ENCODE data around the gene INO80.

The INO80 gene

DNA sequence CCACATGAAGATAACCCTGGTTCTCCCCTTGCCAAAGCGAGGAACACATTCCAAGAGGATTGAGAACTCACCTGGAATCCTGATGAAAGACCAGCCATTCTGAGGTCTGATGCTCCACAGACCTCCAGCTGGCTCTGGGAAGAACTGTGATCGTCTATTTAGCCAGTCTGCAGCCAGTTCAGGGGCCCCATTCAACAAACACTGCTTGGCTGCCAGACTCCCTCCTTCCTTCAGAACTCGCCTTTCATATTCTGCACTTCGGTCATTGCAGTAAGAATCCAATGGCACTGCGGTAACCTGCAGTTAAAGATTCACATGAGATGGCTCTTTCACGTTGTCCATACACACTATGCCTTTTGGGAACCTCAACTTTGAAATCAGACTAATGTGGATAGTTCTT, 95.3 kb downstream of the INO80 start:
- TF ChIP-seq, protein P1, sequence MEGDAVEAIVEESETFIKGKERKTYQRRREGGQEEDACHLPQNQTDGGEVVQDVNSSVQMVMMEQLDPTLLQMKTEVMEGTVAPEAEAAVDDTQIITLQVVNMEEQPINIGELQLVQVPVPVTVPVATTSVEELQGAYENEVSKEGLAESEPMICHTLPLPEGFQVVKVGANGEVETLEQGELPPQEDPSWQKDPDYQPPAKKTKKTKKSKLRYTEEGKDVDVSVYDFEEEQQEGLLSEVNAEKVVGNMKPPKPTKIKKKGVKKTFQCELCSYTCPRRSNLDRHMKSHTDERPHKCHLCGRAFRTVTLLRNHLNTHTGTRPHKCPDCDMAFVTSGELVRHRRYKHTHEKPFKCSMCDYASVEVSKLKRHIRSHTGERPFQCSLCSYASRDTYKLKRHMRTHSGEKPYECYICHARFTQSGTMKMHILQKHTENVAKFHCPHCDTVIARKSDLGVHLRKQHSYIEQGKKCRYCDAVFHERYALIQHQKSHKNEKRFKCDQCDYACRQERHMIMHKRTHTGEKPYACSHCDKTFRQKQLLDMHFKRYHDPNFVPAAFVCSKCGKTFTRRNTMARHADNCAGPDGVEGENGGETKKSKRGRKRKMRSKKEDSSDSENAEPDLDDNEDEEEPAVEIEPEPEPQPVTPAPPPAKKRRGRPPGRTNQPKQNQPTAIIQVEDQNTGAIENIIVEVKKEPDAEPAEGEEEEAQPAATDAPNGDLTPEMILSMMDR (IDR thresholded peaks at IDR 0.05; ENCODE audit: low read depth, low read length, missing control alignments) = no peak
- no peak for DNase-seq (ENCODE audit: low read depth)
- H3K4me3 ChIP-seq (ENCODE audit: low read depth, low read length) = no peak overlapping the region

DNA sequence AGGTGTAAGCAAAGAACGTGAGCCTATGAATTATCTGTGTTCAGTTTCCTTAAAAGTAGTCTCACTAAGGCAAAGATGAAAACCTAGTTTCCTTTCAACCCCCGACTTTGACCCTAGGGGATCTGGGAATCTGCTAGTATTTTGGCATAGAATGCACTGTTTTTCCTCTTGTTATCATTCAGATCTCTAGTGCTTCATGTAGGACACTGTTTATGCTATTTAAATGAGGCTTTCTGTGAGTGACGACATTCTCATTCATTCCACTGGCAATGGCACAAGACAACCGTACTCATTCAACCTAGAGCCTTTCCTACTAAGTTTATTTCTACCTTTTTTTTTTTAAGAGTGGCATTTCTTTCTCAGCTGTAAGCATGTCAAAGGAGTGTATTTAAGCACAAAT, 95.8 kb downstream of the INO80 start:
- TF ChIP-seq, protein P1 (IDR thresholded peaks at IDR 0.05; ENCODE audit: low read depth, low read length, missing control alignments) = no peak
- no peak for DNase-seq (ENCODE audit: low read depth)

GRCh38 chr15:41019174-41019573, 96.9 kb downstream of the INO80 start:
- DNase-seq (ENCODE audit: low read depth) = no peak
- no peak overlapping the region for H3K4me3 ChIP-seq (ENCODE audit: low read depth, low read length)
- TF ChIP-seq, protein P1 (IDR thresholded peaks at IDR 0.05; ENCODE audit: low read depth, low read length, missing control alignments) = no peak

More for the DNA sequence above, 95.8 kb downstream of the INO80 start:
- no peak overlapping the region for H3K4me3 ChIP-seq (ENCODE audit: low read depth, low read length)

GRCh38 chr15:41018534-41018933, 97.5 kb downstream of the INO80 start:
- no peak overlapping the region for H3K4me3 ChIP-seq (ENCODE audit: low read depth, low read length)
- DNase-seq (ENCODE audit: low read depth) = no peak
- TF ChIP-seq, protein P1 (IDR thresholded peaks at IDR 0.05; ENCODE audit: low read depth, low read length, missing control alignments) = no peak

GRCh38 chr15:41017066-41017735, 98.9 kb downstream of the INO80 start:
- H3K4me3 ChIP-seq (ENCODE audit: low read depth, low read length) = no peak overlapping the region
- TF ChIP-seq, protein P1 (IDR thresholded peaks at IDR 0.05; ENCODE audit: low read depth, low read length, missing control alignments) = no peak
- no peak for DNase-seq (ENCODE audit: low read depth)

- DNase-seq (ENCODE audit: low read depth) = peak; percentile 26
- TF ChIP-seq, protein P1 (IDR thresholded peaks at IDR 0.05; ENCODE audit: low read depth, low read length, missing control alignments) = no peak
- H3K4me3 ChIP-seq (ENCODE audit: low read depth, low read length) = no peak overlapping the region
Observed at GRCh38 chr15:41013691-41014414, 102.2 kb downstream of the INO80 start.
